HEK293T (cell line): ENCODE measurements around the gene VSTM5.

Experiments used
- BHLHE40 ChIP-seq: fragments of 450-650 bp; IDR thresholded peaks from 2 replicates; pipeline ENCODE4 v1.6.1; 2016; ENCODE audit warnings: mild to moderate bottlenecking, moderate library complexity, borderline replicate concordance
- ELF4 ChIP-seq: fragments of 450-650 bp; IDR thresholded peaks from 2 replicates; pipeline ENCODE4 v1.6.1; 2017; ENCODE audit warnings: antibody characterized with exemption
- FOXA1 ChIP-seq: fragments of 450-650 bp; IDR thresholded peaks from 2 replicates; pipeline ENCODE4 v1.6.1; 2016; ENCODE audit warnings: mild to moderate bottlenecking
- FOXK2 ChIP-seq: fragments of 450-650 bp; IDR thresholded peaks from 2 replicates; pipeline ENCODE4 v1.6.1; 2016; ENCODE audit warnings: mild to moderate bottlenecking
- FOXM1 ChIP-seq: fragments of 450-650 bp; IDR thresholded peaks from 2 replicates; pipeline ENCODE4 v1.6.1; 2017; ENCODE audit warnings: mild to moderate bottlenecking, borderline replicate concordance
- LEF1 ChIP-seq: fragments of 450-650 bp; IDR thresholded peaks from 2 replicates; pipeline ENCODE4 v1.6.1; 2017; ENCODE audit warnings: mild to moderate bottlenecking, borderline replicate concordance
- NFRKB ChIP-seq: fragments of 450-650 bp; IDR thresholded peaks from 2 replicates; pipeline ENCODE4 v1.6.1; 2016; ENCODE audit warnings: mild to moderate bottlenecking, moderate library complexity
- PKNOX1 ChIP-seq: fragments of 450-650 bp; IDR thresholded peaks from 2 replicates; pipeline ENCODE4 v1.6.1; 2016
- SP1 ChIP-seq: fragments of 450-650 bp; IDR thresholded peaks from 2 replicates; pipeline ENCODE4 v1.6.1; 2017
- SUZ12 ChIP-seq: fragments of 450-650 bp; IDR thresholded peaks from 2 replicates; pipeline ENCODE4 v1.6.1; 2016; ENCODE audit warnings: mild to moderate bottlenecking
- TARDBP ChIP-seq: fragments of 450-650 bp; IDR thresholded peaks from 2 replicates; pipeline ENCODE4 v1.6.1; 2016

- TF ChIP-seq SUZ12 (no peak), NFRKB (no peak), FOXK2 (no peak), ELF4 (no peak), LEF1 (no peak), FOXM1 (no peak), TARDBP (no peak), FOXA1 (no peak), BHLHE40 (no peak), SP1 (no peak), PKNOX1 (no peak)
Observed at GRCh38 chr11:93807980-93808379, 42.4 kb downstream of the VSTM5 start.
